PC-9 (cell line): ENCODE data around the gene C4orf36. TPM values are rescaled to one million over a fixed set of nuclear protein-coding genes. Genes with fewer than 3 reads are reported as not detected.

Source experiments
- BruUV-seq: library from RNA; stranded (reverse); fragments of 400-500 nt; replicated peaks from 2 replicates; lab custom pipeline; 2021; lab: Mats Ljungman, UMichigan
- CTCF ChIA-PET: fragments of 300-600 bp; sonication (Branson Sonifier 250); formaldehyde crosslinking; loops from one replicate; lab custom pipeline; 2022; ENCODE audit warnings: antibody characterized with exemption; lab: Charles Lee
- POLR2A ChIA-PET: fragments of 300-600 bp; sonication (Branson Sonifier 250); formaldehyde crosslinking; loops from one replicate; lab custom pipeline; 2022; ENCODE audit warnings: antibody characterized with exemption; ENCODE audit not compliant: unreplicated experiment; lab: Charles Lee
- DNase-seq, 2 experiments: peaks; one replicate each; pipeline versions ENCODE4 v3.0.0 to v3.0.0-alpha.2; 2015 to 2022; ENCODE audit warnings: mixed read lengths in 1 of 2
- H2AFZ ChIP-seq: fragments of 200-600 bp; sonication (generic); 2 replicates; pipeline ENCODE4 v1.8.1; 2017; ENCODE audit warnings: antibody characterized with exemption
- H3F3A ChIP-seq: fragments of 200-600 bp; sonication (generic); 2 replicates; pipeline ENCODE4 v1.8.1; 2017; ENCODE audit warnings: antibody characterized with exemption, mild to moderate bottlenecking, low read depth; ENCODE audit not compliant: insufficient read depth
- H3K27ac ChIP-seq: fragments of 200-600 bp; sonication (generic); 2 replicates; pipeline ENCODE4 v1.6.1; 2016; ENCODE audit warnings: mixed run types
- H3K27me3 ChIP-seq: fragments of 200-600 bp; sonication (generic); 2 replicates; pipeline ENCODE4 v1.6.1; 2016; ENCODE audit warnings: low read depth, mixed run types; ENCODE audit not compliant: insufficient read depth
- H3K36me3 ChIP-seq: fragments of 200-600 bp; sonication (generic); 2 replicates; pipeline ENCODE4 v1.6.1; 2016; ENCODE audit warnings: low read depth, mixed run types
- H3K4me1 ChIP-seq: fragments of 200-600 bp; sonication (generic); replicated peaks from 2 replicates; pipeline ENCODE4 v1.6.1; 2016; ENCODE audit warnings: mixed run types; ENCODE audit not compliant: insufficient read depth
- H3K4me2 ChIP-seq: fragments of 200-600 bp; sonication (generic); 2 replicates; pipeline ENCODE4 v1.6.1; 2017; ENCODE audit warnings: mixed run types
- H3K4me3 ChIP-seq: fragments of 200-600 bp; sonication (generic); 2 replicates; pipeline ENCODE4 v1.6.1; 2016; ENCODE audit warnings: mixed run types
- H3K79me2 ChIP-seq: fragments of 200-600 bp; sonication (generic); 2 replicates; pipeline ENCODE4 v1.6.1; 2017; ENCODE audit warnings: low read depth, mixed run types
- H3K9me2 ChIP-seq: fragments of 200-600 bp; sonication (generic); 2 replicates; pipeline ENCODE4 v1.8.1; 2017; ENCODE audit warnings: mild to moderate bottlenecking; ENCODE audit not compliant: insufficient read depth
- H3K9me3 ChIP-seq: fragments of 200-600 bp; sonication (generic); 2 replicates; pipeline ENCODE4 v1.8.1; 2016; ENCODE audit warnings: low read depth; ENCODE audit not compliant: insufficient read depth
- H4K20me1 ChIP-seq: fragments of 200-600 bp; sonication (generic); 2 replicates; pipeline ENCODE4 v1.8.1; 2017; ENCODE audit not compliant: insufficient read depth
- CTCF ChIP-seq: fragments of 200-600 bp; sonication (generic); conservative IDR thresholded peaks from 2 replicates; pipeline ENCODE4 v1.6.1; 2017; ENCODE audit warnings: mixed run types, antibody characterized with exemption, mild to moderate bottlenecking, moderate library complexity
- EZH2 ChIP-seq: fragments of 200-600 bp; sonication (generic); IDR thresholded peaks from 2 replicates; pipeline ENCODE4 v1.8.0; 2017; ENCODE audit warnings: antibody characterized with exemption, low read depth
- intact Hi-C: fragments of 100-400 bp; cut with micrococcal nuclease; formaldehyde crosslinking; loops from one replicate; pipeline ENCODE4 v1.10.0; 2022; ENCODE audit not compliant: unreplicated experiment
- total RNA-seq: library from RNA; stranded (reverse); gene quantifications from 2 replicates; pipeline ENCODE4 v1.2.3, GENCODE V29; 2021

C4orf36 gene
- total RNA-seq, 1 experiment from 2014 or later = not detected

DNA sequence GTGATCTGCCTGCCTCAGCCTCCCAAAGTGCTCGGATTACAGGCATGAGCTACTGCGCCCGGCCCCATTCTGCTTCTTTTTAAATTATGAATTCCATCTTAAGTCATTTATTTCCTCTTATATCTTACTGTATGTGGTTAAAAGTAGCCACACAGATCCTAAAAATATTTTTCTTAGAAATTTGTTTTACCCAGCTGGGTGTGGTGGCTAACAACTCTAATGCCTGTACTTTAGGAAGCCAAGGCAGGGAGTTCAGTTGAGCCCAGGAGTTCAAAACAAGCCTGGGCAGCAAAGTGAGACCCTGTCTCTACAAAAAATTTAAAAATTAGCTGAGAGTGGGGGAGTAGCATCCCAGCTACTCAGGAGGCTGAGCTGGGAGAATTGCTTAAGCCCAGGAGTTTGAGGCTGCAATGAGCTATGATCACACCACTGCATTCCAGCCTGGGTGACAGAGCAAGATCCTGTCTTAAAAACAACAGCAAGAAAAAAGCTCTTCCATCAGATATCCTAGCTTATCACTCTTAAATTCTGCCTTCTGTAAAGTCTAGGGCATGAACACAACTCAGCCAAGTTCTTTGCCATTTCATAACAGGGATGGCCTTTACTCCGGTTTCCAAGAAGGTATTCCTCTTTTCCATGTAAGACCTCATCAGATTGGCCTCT, 27.5 kb upstream of the C4orf36 start:
- no peak for DNase-seq
- ChIA-PET CTCF (no interaction called here), POLR2A (interaction anchor here (0.6 to 0.7 kb wide), 2 partner anchors 17 to 231 kb away, joined by 4 to 5 read pairs; no protein-coding TSS in a partner anchor)
- intact Hi-C loops = no loop called here
- TF ChIP-seq EZH2 = no peak
- TF ChIP-seq CTCF = no peak
- H3F3A ChIP-seq = no peaks in the 10 kb centered on the region
- H3K4me2 ChIP-seq = no peak overlapping the region
- no peaks in the 10 kb centered on the region for H3K9me2 ChIP-seq
- no peaks in the 10 kb centered on the region; the same call in 1 of the 2 replicates for H3K4me1 ChIP-seq
- H3K27ac ChIP-seq = no peak overlapping the region
- no peaks in the 10 kb centered on the region for H3K27me3 ChIP-seq
- no TSS peak for BruUV-seq
- no peaks in the 10 kb centered on the region for H3K36me3 ChIP-seq
- H3K4me3 ChIP-seq = no peak overlapping the region
- no peak overlapping the region for H2AFZ ChIP-seq
- no peaks in the 10 kb centered on the region for H3K79me2 ChIP-seq
- no peaks in the 10 kb centered on the region; the same call in 1 of the 2 replicates for H4K20me1 ChIP-seq
- H3K9me3 ChIP-seq = no peaks in the 10 kb centered on the region

- BruUV-seq = no TSS peak
Observed at GRCh38 chr4:86918539-86919072, 26.4 kb upstream of the C4orf36 start.

More at GRCh38 chr4:86918539-86919072, 26.4 kb upstream of the C4orf36 start:
- Histone ChIP-seq H3K4me2 (no peak overlapping the region), H3K4me1 (no peaks in the 10 kb centered on the region; the same call in 1 of the 2 replicates), H3K27me3 (no peaks in the 10 kb centered on the region), H4K20me1 (no peaks in the 10 kb centered on the region; the same call in 1 of the 2 replicates), H3K79me2 (no peaks in the 10 kb centered on the region), H3K9me3 (no peaks in the 10 kb centered on the region), H2AFZ (no peak overlapping the region), H3K4me3 (no peak overlapping the region), H3K27ac (no peak overlapping the region), H3K9me2 (no peaks in the 10 kb centered on the region), H3K36me3 (no peaks in the 10 kb centered on the region), H3F3A (no peaks in the 10 kb centered on the region)
- no peak for DNase-seq
- ChIA-PET POLR2A (no interaction called here), CTCF (no interaction called here)
- intact Hi-C loops = no loop called here
- TF ChIP-seq EZH2 (no peak), CTCF (no peak)
